Measurements from ENCODE around the gene MMP15.
"Not testable (repeated sequence)": the region's sequence is repeated elsewhere in the genome, so short reads cannot be mapped to it uniquely, and the experiment has no call there.

The MMP15 gene

GRCh38 chr16:58025351-58026138 lies at the start of gene MMP15:
Gene MMP15, plus strand, starts transcription at chr16:58025754. Its CDS starts 597 bp downstream, at chr16:58026351.
- DNase-seq (ENCODE audit: low spot score) = no peak

- DNase-seq (ENCODE audit: low spot score) = peak; percentile 14
These were observed 49.2 kb upstream of the MMP15 start for GRCh38 chr16:57976331-57976796.

GRCh38 chr16:57977418-57978069 lies 48.0 kb upstream of the MMP15 start:
- DNase-seq (ENCODE audit: low spot score) = no peak

GRCh38 chr16:57978070-57978465 lies 47.5 kb upstream of the MMP15 start:
- not testable (repeated sequence) for DNase-seq (ENCODE audit: low spot score)

- no peak for DNase-seq (ENCODE audit: low spot score)
These were observed 46.5 kb upstream of the MMP15 start for GRCh38 chr16:57979006-57979585.

- no peak for DNase-seq (ENCODE audit: low spot score)
These were observed 43.9 kb upstream of the MMP15 start for GRCh38 chr16:57981636-57982035.

GRCh38 chr16:57982385-57982784 lies 43.2 kb upstream of the MMP15 start:
- no peak for DNase-seq (ENCODE audit: low spot score)

GRCh38 chr16:57984443-57985203 lies 40.9 kb upstream of the MMP15 start:
- DNase-seq (ENCODE audit: low spot score) = peak; percentile 73

- DNase-seq (ENCODE audit: low spot score) = no peak
These were observed 40.1 kb upstream of the MMP15 start for GRCh38 chr16:57985204-57986181.

- DNase-seq (ENCODE audit: low spot score) = no peak
These were observed 39.4 kb upstream of the MMP15 start for GRCh38 chr16:57986196-57986595.

- no peak for DNase-seq (ENCODE audit: low spot score)
These were observed 37.9 kb upstream of the MMP15 start for GRCh38 chr16:57987441-57988177.

GRCh38 chr16:57988929-57989328 lies 36.6 kb upstream of the MMP15 start:
- no peak for DNase-seq (ENCODE audit: low spot score)

- no peak for DNase-seq (ENCODE audit: low spot score)
These were observed 33.9 kb upstream of the MMP15 start for GRCh38 chr16:57991551-57992059.

GRCh38 chr16:57992084-57992483 lies 33.5 kb upstream of the MMP15 start:
- no peak for DNase-seq (ENCODE audit: low spot score)

GRCh38 chr16:57993438-57993837 lies 32.1 kb upstream of the MMP15 start:
- no peak for DNase-seq (ENCODE audit: low spot score)

GRCh38 chr16:57993897-57994296 lies 31.7 kb upstream of the MMP15 start:
- no peak for DNase-seq (ENCODE audit: low spot score)

- DNase-seq (ENCODE audit: low spot score) = no peak
These were observed 31.2 kb upstream of the MMP15 start for GRCh38 chr16:57994361-57994760.

- DNase-seq (ENCODE audit: low spot score) = no peak
These were observed 30.8 kb upstream of the MMP15 start for GRCh38 chr16:57994778-57995177.

GRCh38 chr16:57995721-57996405 lies 29.7 kb upstream of the MMP15 start:
- DNase-seq (ENCODE audit: low spot score) = no peak

Measured in hematopoietic multipotent progenitor cell treated with erythropoietin and hydrocortisone succinate and interleukin-3 and kit ligand, for 17 days (in vitro differentiated cells).